ENCODE measurements around the gene MFN1. TPM values are rescaled to one million over a fixed set of nuclear protein-coding genes. Genes with fewer than 3 reads are reported as not detected.

The MFN1 gene
- total and polyA plus RNA-seq, 2 donors: 31.5 to 32.2 TPM

DNA sequence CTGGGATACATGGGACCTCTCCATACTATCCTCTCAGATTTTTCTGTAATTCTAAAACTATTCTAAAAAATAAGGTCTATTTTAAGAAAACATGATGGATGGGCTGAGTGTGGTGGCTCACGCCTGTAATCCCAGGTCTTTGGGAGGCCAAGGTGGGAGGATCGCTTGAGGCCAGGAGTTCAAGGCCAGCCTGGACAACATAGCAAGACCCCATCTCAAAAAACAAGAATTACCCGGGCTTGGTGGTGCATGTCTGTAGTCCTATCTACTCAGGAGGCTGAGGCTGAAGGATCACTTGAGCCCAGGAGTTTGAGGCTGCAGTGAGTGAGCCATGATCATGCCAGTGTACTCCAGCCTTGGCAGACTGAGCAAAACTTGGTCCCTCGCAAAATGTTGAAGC lies 15.3 kb upstream of the MFN1 start:
- H3K36me3 ChIP-seq (ENCODE audit: control insufficient read depth in 2 of 2, insufficient read depth in 2 of 2, low read length in 1 of 2): peaks cover 27 to 75% of the 10 kb centered on the region in 2 donors

DNA sequence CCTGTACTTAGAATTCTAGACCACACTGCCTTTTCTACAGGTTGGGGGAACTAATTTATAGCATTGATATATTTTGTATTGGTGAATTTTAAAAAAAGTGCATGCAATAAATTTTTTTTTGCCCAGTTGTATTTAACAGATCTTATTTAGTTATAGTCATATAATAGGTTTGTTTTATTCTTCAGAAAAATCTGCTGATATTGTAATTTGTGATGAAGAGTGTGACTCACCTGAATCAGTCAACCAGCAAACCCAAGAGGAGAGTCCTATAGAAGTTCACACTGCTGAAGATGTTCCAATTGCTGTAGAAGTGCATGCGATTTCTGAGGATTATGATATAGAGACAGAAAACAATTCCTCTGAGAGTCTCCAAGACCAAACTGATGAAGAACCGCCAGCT lies 14.4 kb upstream of the MFN1 start:
- 98% methylated on average over 2 of the region's 2 CpGs for WGBS
- H3K36me3 ChIP-seq (ENCODE audit: control insufficient read depth in 2 of 2, insufficient read depth in 2 of 2, low read length in 1 of 2): peaks cover 27 to 70% of the 10 kb centered on the region in 2 donors
- no peak overlapping the region for H3K4me3 ChIP-seq (ENCODE audit: low read length in 2 of 2)
- H3K4me1 ChIP-seq (ENCODE audit: control insufficient read depth in 2 of 2, insufficient read depth in 2 of 2, low read length in 2 of 2): no peaks in the 10 kb centered on the region
- no peaks in the 10 kb centered on the region for H3K9me3 ChIP-seq (ENCODE audit: control insufficient read depth in 2 of 2, insufficient read depth in 1 of 2, low read length in 1 of 2)
- DNase-seq (ENCODE audit: low read depth in 6 of 9, low spot score in 9 of 9): no peak
- H3K27ac ChIP-seq (ENCODE audit: low read depth in 1 of 2, low read length in 1 of 2): no peak overlapping the region
- no peaks in the 10 kb centered on the region for H3K27me3 ChIP-seq (ENCODE audit: control insufficient read depth in 2 of 2, insufficient read depth in 1 of 2, low read length in 1 of 2)

More for the DNA sequence above, 15.3 kb upstream of the MFN1 start:
- Histone ChIP-seq H3K9me3 (ENCODE audit: control insufficient read depth in 2 of 2, insufficient read depth in 1 of 2, low read length in 1 of 2) (no peaks in the 10 kb centered on the region), H3K27me3 (ENCODE audit: control insufficient read depth in 2 of 2, insufficient read depth in 1 of 2, low read length in 1 of 2) (no peaks in the 10 kb centered on the region), H3K4me1 (ENCODE audit: control insufficient read depth in 2 of 2, insufficient read depth in 2 of 2, low read length in 2 of 2) (no peaks in the 10 kb centered on the region), H3K27ac (ENCODE audit: low read depth in 1 of 2, low read length in 1 of 2) (no peak overlapping the region), H3K4me3 (ENCODE audit: low read length in 2 of 2) (no peak overlapping the region)
- 97% methylated on average over 4 of the region's 4 CpGs for WGBS
- DNase-seq (ENCODE audit: low read depth in 6 of 9, low spot score in 9 of 9): no peak

DNA sequence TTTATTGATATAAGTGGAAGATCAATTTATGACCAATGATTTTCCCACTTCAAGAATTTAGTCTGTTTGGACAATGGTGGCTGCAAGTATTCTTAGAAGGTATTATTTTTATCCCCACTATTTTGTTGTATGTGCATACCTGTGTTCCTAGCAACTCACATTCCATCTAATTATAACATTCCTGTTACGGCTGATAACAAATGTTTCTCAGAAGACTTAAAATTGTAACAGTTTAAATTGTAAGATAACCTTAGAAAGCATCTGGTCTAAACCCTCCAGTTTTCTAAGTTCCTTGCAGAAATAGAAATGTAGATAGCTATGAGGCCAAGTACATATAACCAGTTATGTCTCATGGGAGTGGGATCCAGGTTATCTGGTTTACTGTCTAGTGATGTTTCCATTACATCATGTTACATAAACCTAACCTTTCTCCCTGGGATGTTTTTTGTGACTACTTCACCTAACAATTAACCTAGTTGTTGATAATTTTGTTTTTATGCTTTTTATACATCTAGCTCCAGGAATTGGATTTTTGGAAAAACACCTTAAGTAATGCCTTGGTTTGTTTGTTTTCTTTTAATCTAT lies 11.1 kb upstream of the MFN1 start:
- 48% methylated on average over 1 of the region's 1 CpG for WGBS
- Histone ChIP-seq H3K4me1 (ENCODE audit: control insufficient read depth in 2 of 2, insufficient read depth in 2 of 2, low read length in 2 of 2) (no peaks in the 10 kb centered on the region), H3K27me3 (ENCODE audit: control insufficient read depth in 2 of 2, insufficient read depth in 1 of 2, low read length in 1 of 2) (no peaks in the 10 kb centered on the region), H3K9me3 (ENCODE audit: control insufficient read depth in 2 of 2, insufficient read depth in 1 of 2, low read length in 1 of 2) (no peaks in the 10 kb centered on the region), H3K27ac (ENCODE audit: low read depth in 1 of 2, low read length in 1 of 2) (no peak overlapping the region), H3K36me3 (ENCODE audit: control insufficient read depth in 2 of 2, insufficient read depth in 2 of 2, low read length in 1 of 2) (peaks cover 11 to 44% of the 10 kb centered on the region in 2 donors), H3K4me3 (ENCODE audit: low read length in 2 of 2) (no peak overlapping the region)
- no peak for DNase-seq (ENCODE audit: low read depth in 6 of 9, low spot score in 9 of 9)

DNA sequence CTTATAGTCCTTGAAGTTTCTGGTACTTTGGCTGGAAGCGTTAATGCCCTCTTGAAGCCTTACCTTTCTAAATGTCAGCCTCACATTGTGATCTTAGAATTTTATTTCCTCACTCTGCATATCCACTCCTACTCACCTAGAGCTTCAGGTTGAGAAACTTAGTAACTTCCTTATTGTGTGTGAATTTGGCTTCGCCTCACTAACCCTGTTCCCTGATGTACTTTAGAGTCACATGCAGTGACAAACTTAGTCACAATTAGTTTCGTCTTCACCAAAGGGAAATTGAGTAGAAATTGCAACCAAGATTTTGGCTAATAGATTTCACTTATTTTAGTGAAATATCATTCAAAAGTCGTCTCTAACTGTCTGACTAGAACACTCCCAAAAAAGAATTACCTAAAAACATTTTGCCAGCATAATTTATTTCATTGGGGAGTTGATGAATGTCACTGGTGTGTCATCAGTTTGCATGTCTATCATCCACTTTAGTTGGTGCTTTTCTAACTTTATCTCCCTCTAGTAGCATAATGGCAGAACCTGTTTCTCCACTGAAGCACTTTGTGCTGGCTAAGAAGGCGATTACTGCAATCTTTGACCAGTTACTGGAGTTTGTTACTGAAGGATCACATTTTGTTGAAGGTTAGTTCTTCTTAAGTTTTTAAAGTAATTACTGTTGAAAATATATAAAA lies 960 bp downstream of the MFN1 start:
- WGBS: 35% methylated on average over 5 of the region's 5 CpGs
- DNase-seq (ENCODE audit: low read depth in 6 of 9, low spot score in 9 of 9): peak in 4 of 9 donors; percentile 5 to 41 (median 28)
- Histone ChIP-seq H3K27me3 (ENCODE audit: control insufficient read depth in 2 of 2, insufficient read depth in 1 of 2, low read length in 1 of 2) (peaks cover 0 to 2% of the 10 kb centered on the region in 2 donors), H3K27ac (ENCODE audit: low read depth in 1 of 2, low read length in 1 of 2) (no peak overlapping the region), H3K4me3 (ENCODE audit: low read length in 2 of 2) (peak overlapping the region; percentile 91 to 93), H3K4me1 (ENCODE audit: control insufficient read depth in 2 of 2, insufficient read depth in 2 of 2, low read length in 2 of 2) (peaks cover 3 to 12% of the 10 kb centered on the region in 2 donors), H3K9me3 (ENCODE audit: control insufficient read depth in 2 of 2, insufficient read depth in 1 of 2, low read length in 1 of 2) (no peaks in the 10 kb centered on the region), H3K36me3 (ENCODE audit: control insufficient read depth in 2 of 2, insufficient read depth in 2 of 2, low read length in 1 of 2) (peaks cover 16 to 31% of the 10 kb centered on the region in 2 donors)

DNA sequence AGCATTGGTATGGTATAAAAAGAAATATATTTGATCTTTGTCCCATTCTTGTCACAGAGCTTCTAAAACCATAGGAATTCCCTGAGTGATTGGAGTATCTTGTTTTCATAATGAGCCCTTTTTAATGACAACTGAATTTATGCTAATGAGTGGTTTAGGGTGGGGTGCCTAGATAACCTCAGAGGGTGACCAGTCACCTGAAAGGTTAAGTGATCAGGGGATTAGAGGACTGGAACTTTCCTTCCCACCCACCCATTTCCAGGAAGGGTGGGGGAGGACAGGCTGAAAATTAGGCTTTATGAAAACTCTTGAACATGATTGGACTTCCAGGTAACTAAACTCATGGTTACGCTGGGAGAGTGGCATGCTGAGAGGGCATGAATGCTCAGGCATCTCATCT lies 8.5 kb downstream of the MFN1 start:
- peaks cover 63 to 72% of the 10 kb centered on the region in 2 donors for H3K36me3 ChIP-seq (ENCODE audit: control insufficient read depth in 2 of 2, insufficient read depth in 2 of 2, low read length in 1 of 2)
- WGBS: 97% methylated on average over 1 of the region's 1 CpG
- DNase-seq (ENCODE audit: low read depth in 6 of 9, low spot score in 9 of 9): no peak

DNA sequence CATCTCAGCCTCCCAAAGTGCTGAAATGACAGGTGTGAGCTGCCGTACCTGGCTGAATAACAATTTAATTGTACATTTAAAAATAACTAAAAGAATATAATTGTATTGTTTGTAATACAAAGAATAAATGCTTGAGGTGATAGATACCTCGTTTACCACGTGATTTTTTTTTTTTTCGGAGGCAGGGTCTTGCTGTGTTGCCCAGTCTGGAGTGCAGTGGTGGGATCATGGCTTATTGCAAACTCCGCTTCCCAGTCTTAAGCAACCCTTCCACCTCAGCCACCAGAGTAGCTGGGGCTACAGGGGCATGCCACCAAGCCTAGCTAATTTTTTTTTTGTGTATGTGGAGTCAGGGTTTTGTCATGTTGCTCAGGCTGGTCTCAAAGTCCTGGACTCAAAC lies 15.8 kb downstream of the MFN1 start:
- H3K4me3 ChIP-seq (ENCODE audit: low read length in 2 of 2): no peak overlapping the region
- H3K27me3 ChIP-seq (ENCODE audit: control insufficient read depth in 2 of 2, insufficient read depth in 1 of 2, low read length in 1 of 2): no peaks in the 10 kb centered on the region
- H3K4me1 ChIP-seq (ENCODE audit: control insufficient read depth in 2 of 2, insufficient read depth in 2 of 2, low read length in 2 of 2): no peaks in the 10 kb centered on the region
- peaks cover 34 to 52% of the 10 kb centered on the region in 2 donors for H3K36me3 ChIP-seq (ENCODE audit: control insufficient read depth in 2 of 2, insufficient read depth in 2 of 2, low read length in 1 of 2)
- H3K27ac ChIP-seq (ENCODE audit: low read depth in 1 of 2, low read length in 1 of 2): no peak overlapping the region
- 98% methylated on average over 5 of the region's 5 CpGs for WGBS
- no peaks in the 10 kb centered on the region for H3K9me3 ChIP-seq (ENCODE audit: control insufficient read depth in 2 of 2, insufficient read depth in 1 of 2, low read length in 1 of 2)
- DNase-seq (ENCODE audit: low read depth in 6 of 9, low spot score in 9 of 9): no peak

More for the DNA sequence above, 8.5 kb downstream of the MFN1 start:
- Histone ChIP-seq H3K27me3 (ENCODE audit: control insufficient read depth in 2 of 2, insufficient read depth in 1 of 2, low read length in 1 of 2) (no peaks in the 10 kb centered on the region), H3K27ac (ENCODE audit: low read depth in 1 of 2, low read length in 1 of 2) (no peak overlapping the region), H3K4me3 (ENCODE audit: low read length in 2 of 2) (no peak overlapping the region), H3K4me1 (ENCODE audit: control insufficient read depth in 2 of 2, insufficient read depth in 2 of 2, low read length in 2 of 2) (no peaks in the 10 kb centered on the region), H3K9me3 (ENCODE audit: control insufficient read depth in 2 of 2, insufficient read depth in 1 of 2, low read length in 1 of 2) (no peaks in the 10 kb centered on the region)

DNA sequence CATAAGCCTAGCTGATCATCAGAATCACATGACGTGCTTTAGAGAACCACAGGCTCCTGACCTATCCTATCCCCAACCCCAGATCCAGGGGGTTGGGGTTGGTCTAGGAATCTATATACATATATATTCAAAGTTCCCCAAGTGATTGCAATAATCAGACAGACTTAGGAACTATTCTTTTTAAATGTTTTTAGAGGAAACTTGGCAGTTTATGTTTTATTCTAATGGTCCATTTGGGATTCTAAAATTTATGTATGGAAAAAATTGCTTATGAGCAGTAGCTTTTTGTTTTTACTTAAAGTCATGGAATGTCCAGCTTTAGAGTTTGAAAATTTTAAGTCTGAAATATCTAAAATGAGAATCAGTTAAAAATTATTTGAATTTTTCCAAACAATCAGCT lies 22.1 kb downstream of the MFN1 start:
- Histone ChIP-seq H3K27me3 (ENCODE audit: control insufficient read depth in 2 of 2, insufficient read depth in 1 of 2, low read length in 1 of 2) (no peaks in the 10 kb centered on the region), H3K27ac (ENCODE audit: low read depth in 1 of 2, low read length in 1 of 2) (no peak overlapping the region), H3K4me3 (ENCODE audit: low read length in 2 of 2) (no peak overlapping the region), H3K9me3 (ENCODE audit: control insufficient read depth in 2 of 2, insufficient read depth in 1 of 2, low read length in 1 of 2) (no peaks in the 10 kb centered on the region), H3K4me1 (ENCODE audit: control insufficient read depth in 2 of 2, insufficient read depth in 2 of 2, low read length in 2 of 2) (no peaks in the 10 kb centered on the region), H3K36me3 (ENCODE audit: control insufficient read depth in 2 of 2, insufficient read depth in 2 of 2, low read length in 1 of 2) (peaks cover 13 to 39% of the 10 kb centered on the region in 2 donors)
- no peak for DNase-seq (ENCODE audit: low read depth in 6 of 9, low spot score in 9 of 9)
- WGBS: 100% methylated on average over 1 of the region's 1 CpG

DNA sequence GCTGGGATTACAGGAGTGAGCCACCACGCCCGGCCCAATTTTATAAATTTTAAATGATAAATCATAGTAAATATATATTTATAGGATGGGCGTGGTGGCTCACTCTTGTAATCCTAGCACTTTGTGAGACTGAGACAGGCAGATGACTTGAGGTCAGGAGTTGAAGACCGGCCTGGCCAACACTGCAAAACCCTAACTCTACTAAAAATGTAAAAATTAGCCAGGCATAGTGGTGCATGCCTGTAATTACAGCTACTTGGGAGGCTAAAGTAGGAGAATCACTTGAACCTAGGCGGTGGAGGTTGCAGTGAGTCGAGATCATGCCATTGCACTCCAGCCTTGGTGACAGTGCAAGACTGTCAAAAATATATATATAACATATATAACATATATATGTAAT lies 26.4 kb downstream of the MFN1 start:
- H3K4me3 ChIP-seq (ENCODE audit: low read length in 2 of 2): no peak overlapping the region

DNA sequence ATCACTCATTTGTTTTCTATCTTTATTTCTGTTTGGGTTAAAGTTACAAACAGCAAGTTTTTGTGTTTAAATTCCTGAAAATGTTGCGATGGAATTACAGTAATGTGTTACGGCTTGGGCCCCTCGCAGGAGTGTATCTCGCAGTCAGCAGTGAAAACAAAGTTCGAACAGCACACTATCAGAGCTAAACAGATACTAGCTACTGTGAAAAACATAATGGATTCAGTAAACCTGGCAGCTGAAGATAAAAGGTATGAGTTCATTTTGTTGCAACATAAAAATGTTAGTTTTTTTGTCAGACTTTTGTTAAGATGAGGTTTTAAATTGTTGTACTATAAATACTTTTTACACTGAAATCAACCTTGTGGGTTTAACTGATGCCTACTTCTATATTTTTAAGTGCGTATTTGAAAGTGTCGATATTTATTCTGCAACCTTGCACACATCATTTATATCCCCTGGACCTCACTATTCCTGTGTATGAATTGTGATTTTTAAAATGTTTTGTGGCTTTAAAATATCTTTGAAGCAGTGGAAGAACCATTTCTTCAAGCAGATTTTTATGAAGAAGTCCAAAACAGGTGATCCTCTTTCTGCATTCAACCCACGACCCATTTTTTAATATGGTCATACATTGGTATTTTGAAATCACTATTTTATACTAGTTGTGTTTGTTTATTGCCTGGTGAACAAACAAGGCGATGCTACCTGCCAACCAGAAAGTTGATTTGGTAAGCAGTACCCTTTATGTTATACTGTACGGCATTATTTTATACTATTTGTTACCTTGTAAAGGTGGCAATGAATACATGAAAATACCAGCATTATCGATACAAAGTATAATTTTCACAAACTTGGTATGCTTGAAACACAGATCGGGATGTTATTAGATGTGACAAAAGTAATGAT lies 27.8 kb downstream of the MFN1 start:
- Histone ChIP-seq H3K27me3 (ENCODE audit: control insufficient read depth in 2 of 2, insufficient read depth in 1 of 2, low read length in 1 of 2) (no peaks in the 10 kb centered on the region), H3K9me3 (ENCODE audit: control insufficient read depth in 2 of 2, insufficient read depth in 1 of 2, low read length in 1 of 2) (no peaks in the 10 kb centered on the region), H3K4me1 (ENCODE audit: control insufficient read depth in 2 of 2, insufficient read depth in 2 of 2, low read length in 2 of 2) (no peaks in the 10 kb centered on the region), H3K36me3 (ENCODE audit: control insufficient read depth in 2 of 2, insufficient read depth in 2 of 2, low read length in 1 of 2) (peaks cover 12 to 49% of the 10 kb centered on the region in 2 donors), H3K4me3 (ENCODE audit: low read length in 2 of 2) (no peak overlapping the region), H3K27ac (ENCODE audit: low read depth in 1 of 2, low read length in 1 of 2) (no peak overlapping the region)
- WGBS: 93% methylated on average over 12 of the region's 12 CpGs
- no peak for DNase-seq (ENCODE audit: low read depth in 6 of 9, low spot score in 9 of 9)

More for the DNA sequence above, 26.4 kb downstream of the MFN1 start:
- no peak for DNase-seq (ENCODE audit: low read depth in 6 of 9, low spot score in 9 of 9)
- no peaks in the 10 kb centered on the region for H3K9me3 ChIP-seq (ENCODE audit: control insufficient read depth in 2 of 2, insufficient read depth in 1 of 2, low read length in 1 of 2)
- 97% methylated on average over 6 of the region's 6 CpGs for WGBS
- H3K27ac ChIP-seq (ENCODE audit: low read depth in 1 of 2, low read length in 1 of 2): no peak overlapping the region
- no peaks in the 10 kb centered on the region for H3K4me1 ChIP-seq (ENCODE audit: control insufficient read depth in 2 of 2, insufficient read depth in 2 of 2, low read length in 2 of 2)
- H3K27me3 ChIP-seq (ENCODE audit: control insufficient read depth in 2 of 2, insufficient read depth in 1 of 2, low read length in 1 of 2): no peaks in the 10 kb centered on the region
- peaks cover 9 to 44% of the 10 kb centered on the region in 2 donors for H3K36me3 ChIP-seq (ENCODE audit: control insufficient read depth in 2 of 2, insufficient read depth in 2 of 2, low read length in 1 of 2)
